NT2/D1 (cell line): ENCODE results near the gene SLC5A11.

Source experiments
- SUZ12 ChIP-seq: IDR thresholded peaks from 2 replicates; pipeline ENCODE4 v1.6.1; 2011; ENCODE audit not compliant: insufficient read length, insufficient read depth; ENCODE audit errors: extremely low read depth
- YY1 ChIP-seq: IDR thresholded peaks from 2 replicates; pipeline ENCODE4 v1.6.1; 2011; ENCODE audit not compliant: insufficient read length, insufficient read depth
- ZNF274 ChIP-seq: IDR thresholded peaks from 2 replicates; pipeline ENCODE4 v1.6.1; 2011; ENCODE audit warnings: mild to moderate bottlenecking, low read depth, low read length

GRCh38 chr16:24852281-24852721, 6.5 kb downstream of the SLC5A11 start:
- TF ChIP-seq ZNF274 (no peak), SUZ12 (no peak), YY1 (no peak)
